Endodermal cell (in vitro differentiated cells): Measurements from ENCODE around the gene CLEC4G. TPM values are rescaled to one million over a fixed set of nuclear protein-coding genes. Genes with fewer than 3 reads are reported as not detected.

Experiments used
- DNase-seq: peaks from one replicate; pipeline ENCODE4 v3.0.0-alpha.2; 2017
- H3K27ac ChIP-seq: 2 replicates; pipeline ENCODE4 v1.5.1; 2013; ENCODE audit warnings: mild to moderate bottlenecking, low read depth, low read length, moderate library complexity
- H3K27me3 ChIP-seq: 2 replicates; pipeline ENCODE4 v1.6.1; 2013; ENCODE audit warnings: mild to moderate bottlenecking, low read length, moderate library complexity; ENCODE audit not compliant: insufficient read depth, control insufficient read depth, poor library complexity, severe bottlenecking
- H3K36me3 ChIP-seq: 2 replicates; pipeline ENCODE4 v1.7.0; 2013; ENCODE audit warnings: mild to moderate bottlenecking, low read length, moderate library complexity; ENCODE audit not compliant: control insufficient read depth, insufficient read depth
- H3K4me1 ChIP-seq: one replicate; pipeline ENCODE4 v1.7.0; 2013; ENCODE audit warnings: low read length; ENCODE audit not compliant: control insufficient read depth, insufficient read depth
- H3K4me3 ChIP-seq: 2 replicates; pipeline ENCODE4 v1.5.1; 2013; ENCODE audit warnings: mild to moderate bottlenecking, low read length, moderate library complexity
- H3K9ac ChIP-seq: 2 replicates; pipeline ENCODE4 v1.6.1; 2013; ENCODE audit warnings: mild to moderate bottlenecking, low read length, moderate library complexity; ENCODE audit not compliant: poor library complexity, severe bottlenecking; ENCODE audit errors: extremely low read depth
- H3K9me3 ChIP-seq: 2 replicates; pipeline ENCODE4 v1.6.1; 2013; ENCODE audit warnings: mild to moderate bottlenecking, low read length, moderate library complexity; ENCODE audit not compliant: control insufficient read depth
- H3K27ac Mint-ChIP-seq: 2 replicates; pipeline ENCODE4 v1.8.0; 2020; ENCODE audit warnings: mixed read lengths
- H3K27me3 Mint-ChIP-seq: 2 replicates; pipeline ENCODE4 v1.8.0; 2021; ENCODE audit warnings: mild to moderate bottlenecking, mixed read lengths; ENCODE audit not compliant: insufficient read depth
- H3K36me3 Mint-ChIP-seq: 2 replicates; pipeline ENCODE4 v1.8.0; 2020; ENCODE audit warnings: low read depth, mixed read lengths
- H3K4me1 Mint-ChIP-seq: 2 replicates; pipeline ENCODE4 v1.8.0; 2020; ENCODE audit warnings: mixed read lengths
- H3K4me3 Mint-ChIP-seq: 2 replicates; pipeline ENCODE4 v1.8.0; 2020; ENCODE audit warnings: mild to moderate bottlenecking, moderate library complexity, mixed read lengths
- H3K9me3 Mint-ChIP-seq: 2 replicates; pipeline ENCODE4 v1.8.0; 2020; ENCODE audit warnings: mild to moderate bottlenecking, mixed read lengths
- CTCF ChIP-seq: fragments of 200-600 bp; sonication (generic); conservative IDR thresholded peaks from 2 replicates; pipeline ENCODE4 v1.5.0; 2021; ENCODE audit warnings: antibody characterized with exemption, mild to moderate bottlenecking
- WGBS, 2 experiments: methylation state at CpG; one replicate each; pipeline versions ENCODE4 v1.1.5 to v1.1.7; 2013; ENCODE audit warnings: missing lambda C conversion rate in 2 of 2, mixed read lengths in 1 of 2; ENCODE audit not compliant: insufficient coverage in 1 of 2, insufficient read length in 1 of 2; 5-methylcytosine and 5-hydroxymethylcytosine counted together
- total RNA-seq, 2 donors: library from RNA; stranded (reverse); fragmentation: NEBNext Ultra II Directional in 1 of 2; extraction: Animal tissue kit (Norgen Biotek cat#: 25700) in 1 of 2; gene quantifications; 2 replicates in 1 of 2; 3 replicates in 1 of 2; pipeline ENCODE4 v1.2.1, GENCODE V29; 2021

The CLEC4G gene
- total RNA-seq, 2 donors from 2014 or later, result not detected

- Histone ChIP-seq H3K27me3 (peaks cover 11% of the 10 kb centered on the region), H3K27ac (no peak overlapping the region), H3K9ac (no peak overlapping the region), H3K4me1 (no peaks in the 10 kb centered on the region), H3K4me3 (no peak overlapping the region), H3K36me3 (no peaks in the 10 kb centered on the region), H3K9me3 (no peaks in the 10 kb centered on the region)
- Mint-ChIP-seq H3K36me3 (no peaks in the 10 kb centered on the region), H3K27me3 (peaks cover 25% of the 10 kb centered on the region), H3K27ac (no peak overlapping the region), H3K9me3 (no peaks in the 10 kb centered on the region), H3K4me3 (no peak overlapping the region), H3K4me1 (no peaks in the 10 kb centered on the region)
- WGBS, 2 experiments, result 66 to 69% methylated on average over 9 to 10 of the region's 10 CpGs
- no peak for DNase-seq
- no peak for TF ChIP-seq CTCF
These were observed 34.1 kb downstream of the CLEC4G start for GRCh38 chr19:7697721-7698287.

- Histone ChIP-seq H3K36me3 (no peaks in the 10 kb centered on the region), H3K4me3 (no peak overlapping the region), H3K9me3 (no peaks in the 10 kb centered on the region), H3K27me3 (peaks cover 14% of the 10 kb centered on the region), H3K4me1 (no peaks in the 10 kb centered on the region), H3K27ac (no peak overlapping the region), H3K9ac (no peak overlapping the region)
- H3K27ac Mint-ChIP-seq, result no peak overlapping the region
- no peak overlapping the region for H3K4me3 Mint-ChIP-seq
- no peak for DNase-seq
- H3K27me3 Mint-ChIP-seq, result peaks cover 24% of the 10 kb centered on the region
- no peaks in the 10 kb centered on the region for H3K36me3 Mint-ChIP-seq
- no peaks in the 10 kb centered on the region for H3K9me3 Mint-ChIP-seq
- TF ChIP-seq CTCF, result no peak
- WGBS, 2 experiments, result 78 to 88% methylated on average over 3 of the region's 4 CpGs
- no peaks in the 10 kb centered on the region for H3K4me1 Mint-ChIP-seq
These were observed 37.4 kb downstream of the CLEC4G start for GRCh38 chr19:7694499-7694898.

- Histone ChIP-seq H3K4me3 (no peak overlapping the region), H3K4me1 (no peaks in the 10 kb centered on the region), H3K27ac (no peak overlapping the region), H3K27me3 (peaks cover 5% of the 10 kb centered on the region), H3K36me3 (no peaks in the 10 kb centered on the region), H3K9me3 (no peaks in the 10 kb centered on the region), H3K9ac (no peak overlapping the region)
- Mint-ChIP-seq H3K27ac (no peak overlapping the region), H3K9me3 (no peaks in the 10 kb centered on the region), H3K4me3 (no peak overlapping the region), H3K27me3 (peaks cover 19% of the 10 kb centered on the region), H3K4me1 (no peaks in the 10 kb centered on the region), H3K36me3 (no peaks in the 10 kb centered on the region)
- no peak for DNase-seq
- no peak for TF ChIP-seq CTCF
- WGBS, 2 experiments, result 49 to 53% methylated on average over 8 to 13 of the region's 13 CpGs
These were observed 39.4 kb downstream of the CLEC4G start for GRCh38 chr19:7692417-7693088.
